OCI-LY1 (cell line): ENCODE data around the gene SCTR.

Source experiments
- H2AFZ ChIP-seq: fragments of 200-600 bp; sonication (generic), shearing (Covaris generic); 2 replicates; pipeline ENCODE4 v1.6.0; 2014; ENCODE audit warnings: antibody characterized with exemption, mild to moderate bottlenecking, low read length
- H3F3A ChIP-seq: fragments of 200-600 bp; sonication (generic), shearing (Covaris generic); 2 replicates; pipeline ENCODE4 v1.6.0; 2014; ENCODE audit warnings: mild to moderate bottlenecking, antibody characterized with exemption, low read length, moderate library complexity; ENCODE audit not compliant: insufficient read depth
- H3K27ac ChIP-seq: fragments of 200-600 bp; sonication (generic); 2 replicates; pipeline ENCODE4 v1.5.1; 2014; ENCODE audit warnings: low read length, mixed run types, mild to moderate bottlenecking, low read depth; ENCODE audit not compliant: poor library complexity, severe bottlenecking
- H3K27me3 ChIP-seq: fragments of 200-600 bp; sonication (generic); 2 replicates; pipeline ENCODE4 v1.6.0; 2014; ENCODE audit warnings: antibody characterized with exemption, mild to moderate bottlenecking, low read length, moderate library complexity; ENCODE audit not compliant: insufficient read depth
- H3K36me3 ChIP-seq: fragments of 200-600 bp; sonication (generic); 2 replicates; pipeline ENCODE4 v1.6.1; 2014; ENCODE audit warnings: mild to moderate bottlenecking, antibody characterized with exemption, low read length, moderate library complexity, mixed read lengths; ENCODE audit not compliant: insufficient read depth
- H3K4me1 ChIP-seq: fragments of 200-600 bp; sonication (generic); 2 replicates; pipeline ENCODE4 v1.5.1; 2014; ENCODE audit warnings: mild to moderate bottlenecking, low read length, moderate library complexity; ENCODE audit not compliant: insufficient read depth, severe bottlenecking
- H3K4me2 ChIP-seq: fragments of 200-600 bp; sonication (generic), shearing (Covaris generic); 2 replicates; pipeline ENCODE4 v1.6.1; 2014; ENCODE audit warnings: low read length
- H3K4me3 ChIP-seq: fragments of 200-600 bp; sonication (generic); 2 replicates; pipeline ENCODE4 v1.5.1; 2014; ENCODE audit warnings: low read length, low read depth, mild to moderate bottlenecking, mixed read lengths; ENCODE audit not compliant: poor library complexity, severe bottlenecking
- H3K79me2 ChIP-seq: fragments of 200-600 bp; shearing (Covaris generic); 2 replicates; pipeline ENCODE4 v1.6.1; 2016; ENCODE audit warnings: mixed run types, low read length, mixed read lengths; ENCODE audit not compliant: insufficient read depth
- H3K9ac ChIP-seq: fragments of 200-600 bp; sonication (generic), shearing (Covaris generic); 2 replicates; pipeline ENCODE4 v1.6.1; 2014; ENCODE audit warnings: mild to moderate bottlenecking, low read length, mixed read lengths
- H3K9me2 ChIP-seq: fragments of 200-600 bp; sonication (generic), shearing (Covaris generic); 2 replicates; pipeline ENCODE4 v1.6.1; 2014; ENCODE audit warnings: low read depth, mild to moderate bottlenecking, low read length, mixed read lengths
- H3K9me3 ChIP-seq: fragments of 200-600 bp; shearing (Covaris generic); 2 replicates; pipeline ENCODE4 v1.6.1; 2014; ENCODE audit warnings: low read length, mixed read lengths
- H4K20me1 ChIP-seq: fragments of 200-600 bp; sonication (generic), shearing (Covaris generic); 2 replicates; pipeline ENCODE4 v1.6.0; 2016; ENCODE audit warnings: mild to moderate bottlenecking, low read length; ENCODE audit not compliant: insufficient read depth
- CTCF ChIP-seq: fragments of 200-600 bp; sonication (generic), shearing (Covaris generic); IDR thresholded peaks from 2 replicates; pipeline ENCODE4 v1.5.1; 2017; ENCODE audit warnings: mild to moderate bottlenecking, antibody characterized with exemption, low read length, moderate library complexity, mixed read lengths
- EZH2 ChIP-seq: fragments of 200-600 bp; sonication (generic), shearing (Covaris generic); IDR thresholded peaks from 2 replicates; pipeline ENCODE4 v1.8.0; 2017; ENCODE audit warnings: borderline replicate concordance, mixed run types, mild to moderate bottlenecking, antibody characterized with exemption, low read length, moderate library complexity, mixed read lengths

Gene SCTR

GRCh38 chr2:119469661-119470297 lies 54.5 kb downstream of the SCTR start:
- H4K20me1 ChIP-seq, result no peaks in the 10 kb centered on the region
- H3K27ac ChIP-seq, result no peak overlapping the region
- no peaks in the 10 kb centered on the region for H3K4me1 ChIP-seq
- H2AFZ ChIP-seq, result no peak overlapping the region
- H3K27me3 ChIP-seq, result 0 out of 2 replicates have a peak, but pooled peaks cover 4% of the 10 kb centered on the region
- H3K4me2 ChIP-seq, result no peak overlapping the region
- H3K9me3 ChIP-seq, result no peaks in the 10 kb centered on the region
- H3F3A ChIP-seq, result no peaks in the 10 kb centered on the region
- no peaks in the 10 kb centered on the region for H3K9me2 ChIP-seq
- no peak overlapping the region for H3K4me3 ChIP-seq
- no peaks in the 10 kb centered on the region for H3K79me2 ChIP-seq
- H3K36me3 ChIP-seq, result no peaks in the 10 kb centered on the region
- TF ChIP-seq CTCF, result no peak
- TF ChIP-seq EZH2, result no peak
- H3K9ac ChIP-seq, result no peak overlapping the region

- no peaks in the 10 kb centered on the region for H4K20me1 ChIP-seq
- H3K9me3 ChIP-seq, result no peaks in the 10 kb centered on the region
- TF ChIP-seq EZH2 (no peak), CTCF (no peak)
- no peak overlapping the region for H3K27ac ChIP-seq
- H3K4me1 ChIP-seq, result no peaks in the 10 kb centered on the region
- no peak overlapping the region for H3K4me2 ChIP-seq
- no peak overlapping the region for H3K4me3 ChIP-seq
- H2AFZ ChIP-seq, result no peak overlapping the region
- H3K36me3 ChIP-seq, result no peaks in the 10 kb centered on the region
- H3K9me2 ChIP-seq, result no peaks in the 10 kb centered on the region
- 0 out of 2 replicates have a peak, but pooled peaks cover 4% of the 10 kb centered on the region for H3K27me3 ChIP-seq
- H3F3A ChIP-seq, result no peaks in the 10 kb centered on the region
- H3K79me2 ChIP-seq, result no peaks in the 10 kb centered on the region
- H3K9ac ChIP-seq, result no peak overlapping the region
Measured at GRCh38 chr2:119469131-119469530, 55.2 kb downstream of the SCTR start.

DNA sequence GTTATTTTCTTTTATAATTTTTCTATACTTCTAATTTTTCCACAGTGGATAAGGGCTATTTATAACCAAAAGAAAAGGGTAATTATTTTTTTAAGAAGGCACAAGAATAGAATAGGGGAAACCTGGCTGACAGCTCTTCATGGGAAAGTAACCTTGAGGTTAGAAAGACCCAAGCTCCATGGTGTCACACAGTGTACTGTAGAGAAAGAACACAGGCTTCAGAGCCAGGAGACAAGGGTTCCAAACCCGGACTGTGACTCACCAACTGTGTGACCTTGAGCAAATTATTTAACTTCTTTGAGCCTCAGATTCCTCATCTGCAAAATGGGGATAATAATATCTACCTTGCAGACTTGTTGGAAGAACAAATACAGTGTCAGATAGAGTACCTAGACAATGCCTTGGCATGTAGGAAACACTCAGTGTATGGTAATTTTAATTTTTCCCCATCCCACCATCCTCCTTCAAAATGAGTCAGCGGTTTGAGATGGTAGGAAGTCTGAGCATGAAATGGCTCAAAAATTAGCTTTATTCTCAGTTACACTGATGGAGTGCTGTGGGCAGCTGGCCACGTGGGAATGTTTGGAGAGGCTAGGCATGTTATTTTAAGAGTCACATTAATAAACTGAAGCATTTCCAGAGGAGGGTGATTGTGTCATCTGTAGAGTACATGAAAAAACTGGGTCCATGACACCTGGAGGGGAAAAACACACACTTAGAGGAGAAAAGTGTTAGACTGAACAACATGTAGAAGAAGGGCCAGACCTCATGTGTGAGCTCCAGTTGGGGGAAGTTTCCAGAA lies 55.9 kb downstream of the SCTR start:
- H3K4me3 ChIP-seq, result no peak overlapping the region
- H3K27me3 ChIP-seq, result 0 out of 2 replicates have a peak, but pooled peaks cover 4% of the 10 kb centered on the region
- H2AFZ ChIP-seq, result no peak overlapping the region
- no peaks in the 10 kb centered on the region for H3K79me2 ChIP-seq
- H3K36me3 ChIP-seq, result no peaks in the 10 kb centered on the region
- H3K9me2 ChIP-seq, result no peaks in the 10 kb centered on the region
- no peaks in the 10 kb centered on the region for H3F3A ChIP-seq
- no peak overlapping the region for H3K4me2 ChIP-seq
- H3K27ac ChIP-seq, result no peak overlapping the region
- no peaks in the 10 kb centered on the region for H3K4me1 ChIP-seq
- TF ChIP-seq CTCF, result no peak
- no peak for TF ChIP-seq EZH2
- H3K9ac ChIP-seq, result no peak overlapping the region
- no peaks in the 10 kb centered on the region for H4K20me1 ChIP-seq
- no peaks in the 10 kb centered on the region for H3K9me3 ChIP-seq
